Mucosa of descending colon (tissue), 3 donors: Measurements from ENCODE around the gene MIF4GD. TPM values are rescaled to one million over a fixed set of nuclear protein-coding genes. Genes with fewer than 3 reads are reported as not detected.

ENCODE experiments used
- ATAC-seq: fragments of 200-7000 bp; cut with Tn5 transposase; one replicate; pipeline ENCODE4 v1.9.1; 2020; ENCODE audit warnings: mild to moderate bottlenecking, moderate library complexity
- DNase-seq, 3 donors: peaks; one replicate each; pipeline ENCODE4 v3.0.0-alpha.2; 2020
- H3K36me3 ChIP-seq: fragments of 200-600 bp; one replicate; pipeline ENCODE4 v1.8.0; 2021; ENCODE audit warnings: low read depth, mild to moderate bottlenecking
- H3K4me1 ChIP-seq: fragments of 200-600 bp; one replicate; pipeline ENCODE4 v1.8.0; 2021; ENCODE audit warnings: low read depth, mild to moderate bottlenecking
- H3K4me3 ChIP-seq: fragments of 200-600 bp; one replicate; pipeline ENCODE4 v1.8.0; 2021; ENCODE audit warnings: mild to moderate bottlenecking
- H3K9me3 ChIP-seq: fragments of 200-600 bp; one replicate; pipeline ENCODE4 v1.8.0; 2021; ENCODE audit warnings: mild to moderate bottlenecking
- CTCF ChIP-seq: fragments of 200-600 bp; IDR thresholded peaks from one replicate; pipeline ENCODE4 v1.8.0; 2022; ENCODE audit warnings: antibody characterized with exemption, mild to moderate bottlenecking
- intact Hi-C, 2 donors: fragments of 100-400 bp; cut with DNase I in 1 of 2; cut with micrococcal nuclease in 1 of 2; formaldehyde crosslinking; loops; one replicate each; pipeline versions ENCODE4 v1.11.0 to v1.11.1; 2022; cut with DNase I, micrococcal nuclease
- long read RNA-seq, 2 donors: library from polyadenylated mRNA; unstranded; transcript quantifications; one replicate each; pipeline ENCODE4 v2.0.0, GENCODE V29; 2019 to 2021
- total RNA-seq, 3 donors: library from RNA; stranded (reverse); fragmentation: NEBNext Ultra II Directional in 2 of 3; extraction: Animal tissue kit (Norgen Biotek cat#: 25700) in 2 of 3; gene quantifications; one replicate each; pipeline versions ENCODE4 v1.2.1 to v1.2.4, GENCODE V29; 2021 to 2023
- donor health status: DM: no; HTN: no; CAD: no; lungs with moderate emphysema.
- donor health status: DM: no; HTN: no; CAD: no.
- donor health status: DM: no; HTN: yes; CAD: no.

The MIF4GD gene
- 10 to 100 TPM; 17.3 to 21.4 (median 19.1) TPM for total RNA-seq
- long read RNA-seq, donor 1, transcript MIF4GD-202 (6 exons, 1,306 nt), result major isoform, 16 of 39 reads
- long read RNA-seq, donor 1, transcript MIF4GD-214 (5 exons, 1,230 nt), result minor isoform, 6 of 39 reads
- long read RNA-seq, donor 1, partial matches to known transcripts, result 3 of 39 reads
- long read RNA-seq, donor 1, other reads (novel, unspliced or antisense), result 6 of 39 reads
- long read RNA-seq, donor 2, transcript MIF4GD-202 (6 exons, 1,306 nt), result major isoform, 8 of 20 reads
- long read RNA-seq, donor 2, partial matches to known transcripts, result 0 of 20 reads
- long read RNA-seq, donor 2, other reads (novel, unspliced or antisense), result 2 of 20 reads

GRCh38 chr17:75270966-75271232, at the start of gene MIF4GD:
MIF4GD (minus strand) TSS chr17:75271231; CDS start chr17:75270195, 1,036 bp downstream.
- peak within 1 kb of the TSS; percentile 59 for H3K4me3 ChIP-seq
- intact Hi-C loops, result no loop called here
- peaks cover 22% of the 10 kb centered on the region for H3K4me1 ChIP-seq
- no peak for DNase-seq
- no peak for ATAC-seq
- H3K9me3 ChIP-seq, result no peaks in the 10 kb centered on the region
- no peak for TF ChIP-seq CTCF
- H3K36me3 ChIP-seq, result peaks cover 8% of the 10 kb centered on the region

GRCh38 chr17:75319904-75320691, 49.1 kb upstream of the MIF4GD start:
- ATAC-seq (no peak), DNase-seq (no peak)
- no peak for TF ChIP-seq CTCF
- intact Hi-C loops, result no loop called here
- Histone ChIP-seq H3K4me1 (no peaks in the 10 kb centered on the region), H3K36me3 (no peaks in the 10 kb centered on the region), H3K9me3 (no peaks in the 10 kb centered on the region), H3K4me3 (no peak overlapping the region)

DNA sequence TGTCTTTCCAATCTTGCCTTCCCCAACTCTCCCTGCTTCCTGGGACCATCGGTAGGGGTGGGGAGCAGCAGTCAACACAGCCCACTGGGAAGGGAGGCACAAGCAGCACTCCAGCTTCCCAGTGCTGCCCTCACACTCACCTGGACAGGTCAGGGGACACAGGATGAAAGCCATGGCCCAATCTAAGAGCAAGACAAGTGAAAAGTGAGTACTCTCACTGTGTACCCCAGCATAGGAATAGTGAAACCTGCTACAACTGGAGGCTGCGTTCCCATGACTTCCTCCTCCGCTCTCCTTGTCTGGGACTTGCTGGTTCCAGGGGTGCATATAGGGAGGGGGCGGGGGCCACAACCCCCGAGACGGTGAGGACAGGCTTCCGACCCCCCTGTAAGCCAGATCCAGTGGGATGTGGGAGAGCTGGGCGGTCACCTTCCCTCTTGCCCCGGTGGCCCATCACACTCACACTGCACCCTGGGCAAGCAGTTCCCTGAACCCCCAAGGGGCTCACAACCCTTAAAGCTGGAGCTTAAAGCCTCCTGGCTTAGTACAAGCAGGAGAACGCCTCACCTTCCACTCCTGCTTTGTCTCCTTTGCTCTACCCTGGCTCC, 47.7 kb upstream of the MIF4GD start:
- no peak for DNase-seq
- no peaks in the 10 kb centered on the region for H3K9me3 ChIP-seq
- no peaks in the 10 kb centered on the region for H3K4me1 ChIP-seq
- no peak for ATAC-seq
- no peaks in the 10 kb centered on the region for H3K36me3 ChIP-seq
- intact Hi-C loops, result no loop called here
- no peak overlapping the region for H3K4me3 ChIP-seq
- no peak for TF ChIP-seq CTCF

GRCh38 chr17:75318211-75318610, 47.2 kb upstream of the MIF4GD start:
- TF ChIP-seq CTCF, result no peak
- Histone ChIP-seq H3K9me3 (no peaks in the 10 kb centered on the region), H3K36me3 (no peaks in the 10 kb centered on the region), H3K4me3 (no peak overlapping the region), H3K4me1 (no peaks in the 10 kb centered on the region)
- intact Hi-C loops, result no loop called here
- no peak for DNase-seq
- ATAC-seq, result no peak

- intact Hi-C loops, result no loop called here
- TF ChIP-seq CTCF, result no peak
- DNase-seq (peak in 1 of 3 donors; percentile 63), ATAC-seq (peak; percentile 43)
- Histone ChIP-seq H3K9me3 (no peaks in the 10 kb centered on the region), H3K4me1 (no peaks in the 10 kb centered on the region), H3K36me3 (no peaks in the 10 kb centered on the region), H3K4me3 (no peak overlapping the region)
These were observed 46.6 kb upstream of the MIF4GD start for GRCh38 chr17:75317671-75318070.
